ENCODE measurements around the gene SIVA1. TPM values are rescaled to one million over a fixed set of nuclear protein-coding genes. Genes with fewer than 3 reads are reported as not detected.
"Not testable (repeated sequence)": the region's sequence is repeated elsewhere in the genome, so short reads cannot be mapped to it uniquely, and the experiment has no call there.

The SIVA1 gene
- total RNA-seq, 2 donors from 2014 or later = 65.2 to 121 TPM

GRCh38 chr14:104725772-104726548 is 27.0 kb upstream of the SIVA1 start:
- H3K4me3 Mint-ChIP-seq = peak overlapping the region; percentile 35
- H3K27ac Mint-ChIP-seq = no peak overlapping the region
- no peaks in the 10 kb centered on the region for H3K9me3 Mint-ChIP-seq
- H3K4me1 Mint-ChIP-seq = no peaks in the 10 kb centered on the region
- no peak for ATAC-seq (replicated peaks)
- H3K36me3 Mint-ChIP-seq (ENCODE audit: low read depth) = no peaks in the 10 kb centered on the region
- H3K27me3 Mint-ChIP-seq = no peaks in the 10 kb centered on the region

- Mint-ChIP-seq H3K27ac (no peak overlapping the region), H3K4me1 (no peaks in the 10 kb centered on the region), H3K27me3 (no peaks in the 10 kb centered on the region), H3K9me3 (no peaks in the 10 kb centered on the region), H3K4me3 (no peak overlapping the region), H3K36me3 (ENCODE audit: low read depth) (no peaks in the 10 kb centered on the region)
- ATAC-seq (replicated peaks) = no peak
Observed at GRCh38 chr14:104726600-104727451, 26.1 kb upstream of the SIVA1 start.

GRCh38 chr14:104728631-104729030 is 24.3 kb upstream of the SIVA1 start:
- no peaks in the 10 kb centered on the region for H3K9me3 Mint-ChIP-seq
- H3K36me3 Mint-ChIP-seq (ENCODE audit: low read depth) = no peaks in the 10 kb centered on the region
- no peaks in the 10 kb centered on the region for H3K4me1 Mint-ChIP-seq
- no peak overlapping the region for H3K4me3 Mint-ChIP-seq
- ATAC-seq (replicated peaks) = no peak
- no peaks in the 10 kb centered on the region for H3K27me3 Mint-ChIP-seq
- H3K27ac Mint-ChIP-seq = no peak overlapping the region

- H3K27me3 Mint-ChIP-seq; ATAC-seq (replicated peaks); H3K4me3 Mint-ChIP-seq; H3K9me3 Mint-ChIP-seq; H3K4me1 Mint-ChIP-seq; H3K36me3 Mint-ChIP-seq (ENCODE audit: low read depth); H3K27ac Mint-ChIP-seq: not testable (repeated sequence)
Observed at GRCh38 chr14:104729176-104729834, 23.6 kb upstream of the SIVA1 start.

GRCh38 chr14:104729835-104730181 is 23.1 kb upstream of the SIVA1 start:
- Mint-ChIP-seq H3K4me1 (no peaks in the 10 kb centered on the region), H3K27ac (no peak overlapping the region), H3K36me3 (ENCODE audit: low read depth) (no peaks in the 10 kb centered on the region), H3K4me3 (no peak overlapping the region), H3K27me3 (no peaks in the 10 kb centered on the region), H3K9me3 (no peaks in the 10 kb centered on the region)
- ATAC-seq (replicated peaks) = no peak

GRCh38 chr14:104730487-104730886 is 22.5 kb upstream of the SIVA1 start:
- Mint-ChIP-seq H3K36me3 (ENCODE audit: low read depth) (no peaks in the 10 kb centered on the region), H3K27me3 (no peaks in the 10 kb centered on the region), H3K27ac (no peak overlapping the region), H3K9me3 (no peaks in the 10 kb centered on the region), H3K4me1 (no peaks in the 10 kb centered on the region), H3K4me3 (no peak overlapping the region)
- ATAC-seq (replicated peaks) = no peak

- no peak for ATAC-seq (replicated peaks)
- H3K27me3 Mint-ChIP-seq = no peaks in the 10 kb centered on the region
- H3K27ac Mint-ChIP-seq = no peak overlapping the region
- no peaks in the 10 kb centered on the region for H3K36me3 Mint-ChIP-seq (ENCODE audit: low read depth)
- no peaks in the 10 kb centered on the region for H3K9me3 Mint-ChIP-seq
- H3K4me3 Mint-ChIP-seq = no peak overlapping the region
- no peaks in the 10 kb centered on the region for H3K4me1 Mint-ChIP-seq
Observed at GRCh38 chr14:104731320-104732294, 21.3 kb upstream of the SIVA1 start.

GRCh38 chr14:104732355-104732804 is 20.6 kb upstream of the SIVA1 start:
- Mint-ChIP-seq H3K4me1 (no peaks in the 10 kb centered on the region), H3K27ac (no peak overlapping the region), H3K27me3 (no peaks in the 10 kb centered on the region), H3K4me3 (no peak overlapping the region), H3K36me3 (ENCODE audit: low read depth) (no peaks in the 10 kb centered on the region), H3K9me3 (no peaks in the 10 kb centered on the region)
- no peak for ATAC-seq (replicated peaks)

- Mint-ChIP-seq H3K36me3 (ENCODE audit: low read depth) (no peaks in the 10 kb centered on the region), H3K27ac (no peak overlapping the region), H3K4me3 (no peak overlapping the region), H3K9me3 (no peaks in the 10 kb centered on the region), H3K27me3 (no peaks in the 10 kb centered on the region), H3K4me1 (no peaks in the 10 kb centered on the region)
- ATAC-seq (replicated peaks) = no peak
Observed at GRCh38 chr14:104732931-104733681, 19.8 kb upstream of the SIVA1 start.

- Mint-ChIP-seq H3K4me1 (no peaks in the 10 kb centered on the region), H3K27me3 (no peaks in the 10 kb centered on the region), H3K4me3 (no peak overlapping the region), H3K36me3 (ENCODE audit: low read depth) (no peaks in the 10 kb centered on the region), H3K9me3 (no peaks in the 10 kb centered on the region), H3K27ac (no peak overlapping the region)
- no peak for ATAC-seq (replicated peaks)
Observed at GRCh38 chr14:104734051-104734587, 18.8 kb upstream of the SIVA1 start.

- Mint-ChIP-seq H3K27me3 (no peaks in the 10 kb centered on the region), H3K4me3 (no peak overlapping the region), H3K36me3 (ENCODE audit: low read depth) (no peaks in the 10 kb centered on the region), H3K27ac (no peak overlapping the region), H3K4me1 (no peaks in the 10 kb centered on the region), H3K9me3 (no peaks in the 10 kb centered on the region)
- no peak for ATAC-seq (replicated peaks)
Observed at GRCh38 chr14:104734601-104734990, 18.4 kb upstream of the SIVA1 start.

- Mint-ChIP-seq H3K36me3 (ENCODE audit: low read depth) (no peaks in the 10 kb centered on the region), H3K27me3 (no peaks in the 10 kb centered on the region), H3K27ac (no peak overlapping the region), H3K4me3 (no peak overlapping the region), H3K4me1 (no peaks in the 10 kb centered on the region), H3K9me3 (no peaks in the 10 kb centered on the region)
- no peak for ATAC-seq (replicated peaks)
Observed at GRCh38 chr14:104734991-104735779, 17.8 kb upstream of the SIVA1 start.
